Tibial artery (tissue), 4 donors: ENCODE data around the gene CACNA1C.

Experiments
- DNase-seq, 2 donors: peaks; one replicate each; pipeline ENCODE4 v3.0.0-alpha.2; 2019
- H3K27ac ChIP-seq, 2 donors: fragments of 200-600 bp; sonication (generic) in 1 of 2; 1 replicate in 1 of 2; 2 replicates in 1 of 2; pipeline ENCODE4 v1.5.1; 2018 to 2019; ENCODE audit warnings: mild to moderate bottlenecking in 1 of 2
- H3K27me3 ChIP-seq, 2 donors: fragments of 200-600 bp; sonication (generic) in 1 of 2; one replicate each; pipeline versions ENCODE4 v1.5.1 to v1.6.0; 2016 to 2019
- H3K36me3 ChIP-seq, 3 donors: fragments of 200-600 bp; sonication (generic) in 2 of 3; one replicate each; pipeline ENCODE4 v1.5.1; 2016 to 2019; ENCODE audit warnings: mild to moderate bottlenecking in 2 of 3
- H3K4me1 ChIP-seq, 4 donors: fragments of 200-600 bp; sonication (generic) in 2 of 4; 1 replicate in 3 of 4; 2 replicates in 1 of 4; pipeline ENCODE4 v1.5.1; 2016 to 2019
- H3K4me3 ChIP-seq, 2 donors: fragments of 200-600 bp; sonication (generic) in 1 of 2; 1 replicate in 1 of 2; 2 replicates in 1 of 2; pipeline ENCODE4 v1.5.1; 2018 to 2019; ENCODE audit warnings: mild to moderate bottlenecking in 2 of 2
- H3K9me3 ChIP-seq, 3 donors: fragments of 200-600 bp; sonication (generic) in 1 of 3; one replicate each; pipeline ENCODE4 v1.5.1; 2016 to 2019
- intact Hi-C: fragments of 100-400 bp; cut with DNase I; formaldehyde crosslinking; loops from one replicate; pipeline ENCODE4 v1.15.0; 2023; ENCODE audit warnings: low total_unique reads
- TF ChIP-seq, protein P1 (sequence below), 2 experiments: fragments of 200-600 bp in 1 of 2; fragments of 450-650 bp in 1 of 2; IDR thresholded peaks; one replicate each; pipeline ENCODE4 v1.5.1; 2017 to 2019; ENCODE audit warnings: antibody characterized with exemption in 2 of 2, mild to moderate bottlenecking in 1 of 2, moderate library complexity in 1 of 2

The CACNA1C gene

DNA sequence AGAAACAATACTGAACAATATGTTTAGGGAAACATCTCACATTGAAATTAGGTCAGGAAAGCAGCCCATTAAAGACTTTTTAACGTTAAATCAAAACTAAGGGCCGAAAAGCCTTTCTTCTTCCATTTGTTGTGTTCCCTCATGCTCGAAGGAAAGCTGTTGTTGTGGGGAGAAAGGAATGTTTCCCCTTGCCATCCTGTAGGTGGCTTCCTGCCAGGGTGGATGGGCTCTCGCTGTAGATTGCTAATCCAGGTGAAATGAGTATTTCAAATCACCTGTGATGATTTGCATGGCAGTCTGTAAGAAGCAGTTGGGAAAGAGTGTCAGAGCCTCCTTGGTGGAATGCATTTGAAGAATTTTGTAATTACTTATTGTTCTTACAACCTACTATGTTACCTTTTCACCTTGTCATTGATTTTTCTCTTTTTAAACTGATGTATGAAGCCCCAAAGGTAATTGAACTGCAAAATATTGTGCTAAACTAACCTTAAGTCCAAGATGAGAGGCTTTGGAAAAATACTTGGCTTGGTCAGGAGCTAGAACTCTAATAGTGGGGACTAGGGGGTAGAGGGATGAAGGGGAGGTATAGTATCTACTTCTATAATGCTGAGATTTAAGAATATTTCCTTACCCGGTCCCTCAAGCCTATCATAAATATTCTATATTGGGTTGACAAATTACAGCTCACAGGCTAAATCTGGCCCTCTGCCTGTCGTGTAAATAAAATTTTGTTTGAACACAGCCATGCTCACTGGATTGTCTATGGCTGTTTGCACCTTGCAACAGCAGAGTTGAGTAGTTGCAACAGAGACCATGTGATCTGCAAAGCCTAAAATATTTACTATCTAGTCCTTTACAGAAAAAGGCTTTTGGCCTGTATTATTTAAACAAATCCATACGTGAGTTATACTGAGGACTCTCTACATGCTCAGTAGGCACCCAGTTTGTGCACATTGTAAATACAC is 40.9 kb upstream of the CACNA1C start:
- H3K4me1 ChIP-seq, result peaks cover 0 to 11% (median 0%) of the 10 kb centered on the region in 4 donors
- no peak overlapping the region for H3K27ac ChIP-seq
- H3K9me3 ChIP-seq, result no peaks in the 10 kb centered on the region
- intact Hi-C loops, result no loop called here
- H3K4me3 ChIP-seq, result no peak overlapping the region
- TF ChIP-seq, protein P1, sequence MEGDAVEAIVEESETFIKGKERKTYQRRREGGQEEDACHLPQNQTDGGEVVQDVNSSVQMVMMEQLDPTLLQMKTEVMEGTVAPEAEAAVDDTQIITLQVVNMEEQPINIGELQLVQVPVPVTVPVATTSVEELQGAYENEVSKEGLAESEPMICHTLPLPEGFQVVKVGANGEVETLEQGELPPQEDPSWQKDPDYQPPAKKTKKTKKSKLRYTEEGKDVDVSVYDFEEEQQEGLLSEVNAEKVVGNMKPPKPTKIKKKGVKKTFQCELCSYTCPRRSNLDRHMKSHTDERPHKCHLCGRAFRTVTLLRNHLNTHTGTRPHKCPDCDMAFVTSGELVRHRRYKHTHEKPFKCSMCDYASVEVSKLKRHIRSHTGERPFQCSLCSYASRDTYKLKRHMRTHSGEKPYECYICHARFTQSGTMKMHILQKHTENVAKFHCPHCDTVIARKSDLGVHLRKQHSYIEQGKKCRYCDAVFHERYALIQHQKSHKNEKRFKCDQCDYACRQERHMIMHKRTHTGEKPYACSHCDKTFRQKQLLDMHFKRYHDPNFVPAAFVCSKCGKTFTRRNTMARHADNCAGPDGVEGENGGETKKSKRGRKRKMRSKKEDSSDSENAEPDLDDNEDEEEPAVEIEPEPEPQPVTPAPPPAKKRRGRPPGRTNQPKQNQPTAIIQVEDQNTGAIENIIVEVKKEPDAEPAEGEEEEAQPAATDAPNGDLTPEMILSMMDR (IDR thresholded peaks at IDR 0.05), result no peak
- no peak for DNase-seq
- no peaks in the 10 kb centered on the region for H3K27me3 ChIP-seq
- H3K36me3 ChIP-seq, result no peaks in the 10 kb centered on the region

DNA sequence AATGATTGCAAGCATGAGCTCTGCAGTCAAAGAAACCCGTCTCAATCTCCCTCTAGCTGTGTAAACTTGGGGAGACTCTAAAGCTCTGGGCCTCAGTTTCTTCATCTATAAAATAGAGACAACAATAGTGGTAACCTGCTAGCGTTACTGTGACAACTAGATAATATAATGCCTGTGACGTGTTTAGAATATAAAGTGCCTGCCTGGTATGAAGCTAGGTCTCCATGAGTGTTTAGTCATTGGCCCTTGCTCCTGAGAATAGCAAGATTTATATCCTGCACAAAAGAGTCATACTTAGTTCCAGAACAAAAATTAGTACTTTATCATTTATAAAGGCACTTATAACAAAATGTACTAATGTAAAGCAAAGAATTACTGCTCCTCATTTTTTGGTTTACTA is 39.7 kb upstream of the CACNA1C start:
- no peak for DNase-seq
- peaks cover 0 to 11% (median 0%) of the 10 kb centered on the region in 4 donors for H3K4me1 ChIP-seq
- intact Hi-C loops, result no loop called here
- no peaks in the 10 kb centered on the region for H3K9me3 ChIP-seq
- H3K4me3 ChIP-seq, result no peak overlapping the region
- H3K27me3 ChIP-seq, result no peaks in the 10 kb centered on the region
- TF ChIP-seq, protein P1 (IDR thresholded peaks at IDR 0.05), result no peak
- H3K27ac ChIP-seq, result no peak overlapping the region
- H3K36me3 ChIP-seq, result no peaks in the 10 kb centered on the region

DNA sequence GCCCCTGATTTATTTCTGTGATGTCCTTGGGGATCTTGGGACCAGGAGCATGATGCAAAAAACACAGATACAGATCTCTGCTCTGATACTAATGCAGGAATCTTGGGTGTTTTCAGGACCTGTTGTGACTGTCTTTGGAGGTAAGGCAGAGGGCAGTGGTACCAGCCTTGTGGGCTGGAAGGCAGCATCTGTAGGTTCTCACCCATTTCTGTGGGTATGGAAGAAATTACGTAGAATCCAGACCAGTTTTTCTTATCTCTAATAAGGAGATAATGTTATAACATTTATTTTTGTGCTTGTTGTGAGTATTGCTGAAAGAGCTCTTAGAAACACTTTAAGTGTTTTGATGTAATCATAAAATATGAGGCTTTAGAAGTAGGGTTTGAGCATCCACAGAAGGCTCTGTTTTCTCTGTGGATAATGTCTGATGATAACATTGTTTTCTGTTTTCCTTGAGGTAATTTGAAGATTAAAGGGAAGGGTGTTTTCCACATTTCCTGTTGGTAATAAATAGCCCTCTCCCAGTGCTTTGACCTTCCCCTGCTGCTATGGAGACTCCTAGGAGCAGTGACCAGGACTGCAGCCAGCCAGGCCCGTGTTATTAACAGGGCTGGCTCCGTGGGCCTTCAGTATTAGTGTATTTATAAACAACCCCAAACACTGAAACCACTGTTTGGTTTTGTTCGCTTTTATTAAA is 39.1 kb upstream of the CACNA1C start:
- Histone ChIP-seq H3K4me1 (peaks cover 0 to 11% (median 0%) of the 10 kb centered on the region in 4 donors), H3K36me3 (no peaks in the 10 kb centered on the region), H3K9me3 (no peaks in the 10 kb centered on the region), H3K4me3 (no peak overlapping the region), H3K27ac (peak overlapping the region in 1 of 2 donors; percentile 33), H3K27me3 (no peaks in the 10 kb centered on the region)
- DNase-seq, result peak in 1 of 2 donors; percentile 28
- intact Hi-C loops, result no loop called here
- TF ChIP-seq, protein P1 (IDR thresholded peaks at IDR 0.05), result no peak

DNA sequence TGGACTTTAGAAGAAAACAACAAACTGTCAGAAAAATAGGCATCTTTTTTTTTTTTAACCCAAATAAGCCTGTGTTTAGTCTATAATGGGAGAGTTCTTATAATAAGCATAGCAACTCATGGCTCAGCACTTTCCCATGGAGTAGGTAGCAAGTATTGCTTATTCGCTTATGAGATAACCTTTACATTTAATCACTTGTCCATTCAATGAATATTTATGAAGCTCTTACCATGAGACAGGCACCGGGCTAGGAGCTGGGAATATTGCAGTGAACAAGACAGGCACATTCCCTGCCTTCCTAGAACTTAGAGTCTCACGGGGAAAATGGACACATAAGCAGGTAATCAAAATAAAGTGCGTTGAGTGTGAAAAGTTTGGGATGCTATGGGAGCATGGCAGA is 38.6 kb upstream of the CACNA1C start:
- TF ChIP-seq, protein P1 (IDR thresholded peaks at IDR 0.05), result no peak
- Histone ChIP-seq H3K4me3 (no peak overlapping the region), H3K4me1 (peaks cover 0 to 11% (median 0%) of the 10 kb centered on the region in 4 donors), H3K27ac (no peak overlapping the region), H3K36me3 (no peaks in the 10 kb centered on the region), H3K27me3 (no peaks in the 10 kb centered on the region), H3K9me3 (no peaks in the 10 kb centered on the region)
- intact Hi-C loops, result no loop called here
- DNase-seq, result no peak

DNA sequence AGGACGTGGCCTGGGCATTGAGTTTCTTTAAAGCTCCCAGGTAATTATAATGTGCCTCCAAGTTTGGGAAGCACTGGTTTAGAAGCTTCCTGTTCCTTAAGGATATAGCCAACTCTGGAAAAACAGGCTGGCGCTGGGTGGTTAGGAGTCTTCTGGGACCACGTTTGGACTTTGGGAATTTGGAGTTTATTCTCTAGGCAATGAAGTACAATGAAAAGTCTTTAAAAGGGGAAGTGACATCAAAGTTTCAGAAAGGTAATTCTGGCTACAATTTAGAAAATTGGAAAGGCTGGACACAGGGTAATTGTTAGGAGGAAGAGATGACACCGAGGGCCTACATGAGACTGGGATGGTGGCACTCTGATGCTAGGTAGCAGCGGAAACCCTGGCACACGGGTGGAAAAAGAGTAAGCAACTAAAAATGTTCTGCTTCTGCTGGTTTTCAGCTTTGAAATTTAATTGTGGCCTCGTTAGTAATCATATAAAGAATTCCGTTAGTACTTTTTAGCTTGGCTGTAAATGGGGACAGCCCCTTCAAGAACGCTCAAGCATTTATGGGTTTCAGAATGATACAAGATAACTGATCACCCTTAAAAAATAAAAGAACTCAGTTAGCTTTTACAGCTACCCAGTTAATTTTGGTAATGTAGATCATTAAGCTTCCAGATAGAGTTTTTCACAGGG is 35.8 kb upstream of the CACNA1C start:
- H3K4me1 ChIP-seq, result peaks cover 0 to 11% (median 0%) of the 10 kb centered on the region in 4 donors
- H3K27ac ChIP-seq, result no peak overlapping the region
- H3K9me3 ChIP-seq, result no peaks in the 10 kb centered on the region
- H3K27me3 ChIP-seq, result no peaks in the 10 kb centered on the region
- TF ChIP-seq, protein P1 (IDR thresholded peaks at IDR 0.05), result no peak
- H3K4me3 ChIP-seq, result no peak overlapping the region
- DNase-seq, result no peak
- H3K36me3 ChIP-seq, result no peaks in the 10 kb centered on the region
- intact Hi-C loops, result no loop called here
